HG03196 (cell line): ENCODE data around the gene ATG10.
"Not testable (repeated sequence)": the region's sequence is repeated elsewhere in the genome, so short reads cannot be mapped to it uniquely, and the experiment has no call there.

ENCODE experiments used
- ATAC-seq: cut with Tn5 transposase; IDR thresholded peaks from one replicate; pipeline ENCODE4 v1.9.1; 2021; ENCODE audit not compliant: unreplicated experiment

ATG10 gene

DNA sequence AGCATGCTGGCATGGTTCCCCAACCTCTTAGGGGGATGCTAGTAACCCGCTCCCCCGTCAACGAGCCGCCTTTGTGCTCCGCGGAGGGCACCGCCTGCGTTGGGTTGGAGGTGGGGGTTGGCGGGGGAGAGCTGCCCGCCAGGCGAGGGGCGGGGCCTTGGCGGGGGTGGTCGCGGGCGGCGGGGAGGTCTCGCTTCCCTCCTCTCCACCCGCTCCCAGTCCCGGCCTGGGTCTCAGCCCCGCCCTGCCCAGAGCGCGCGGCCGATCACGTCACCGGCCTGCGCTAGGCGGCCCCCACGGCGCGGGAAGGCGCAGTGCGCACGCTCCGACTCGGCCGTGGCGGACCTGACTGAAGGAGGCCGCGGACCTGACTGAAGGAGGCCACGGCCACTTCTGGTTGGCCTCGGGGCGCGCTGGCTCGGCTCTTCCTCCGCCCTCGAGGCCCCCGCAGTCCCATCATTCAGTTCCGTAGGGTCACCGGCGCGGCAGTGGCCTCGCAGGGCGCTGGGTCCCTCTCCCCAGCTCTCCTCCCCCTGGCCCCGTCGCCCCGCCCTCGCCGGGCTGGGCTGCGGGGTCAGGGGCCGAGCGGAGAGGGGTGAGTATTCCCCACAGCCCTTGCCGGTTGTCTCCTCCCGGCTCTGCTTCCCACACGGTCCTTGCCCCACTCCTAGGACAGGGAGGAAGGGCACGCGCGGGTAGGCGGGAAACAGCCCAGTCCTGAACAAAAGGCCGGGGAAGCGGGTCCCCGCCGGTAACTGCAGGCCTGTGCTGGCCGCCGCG lies at the start of gene ATG10:
Gene ATG10 (plus strand): TSS at position 312 of the 780 bp plus-strand sequence. CDS start 15,548 bp downstream, outside the sequence.
- ATAC-seq: peak; percentile 96

DNA sequence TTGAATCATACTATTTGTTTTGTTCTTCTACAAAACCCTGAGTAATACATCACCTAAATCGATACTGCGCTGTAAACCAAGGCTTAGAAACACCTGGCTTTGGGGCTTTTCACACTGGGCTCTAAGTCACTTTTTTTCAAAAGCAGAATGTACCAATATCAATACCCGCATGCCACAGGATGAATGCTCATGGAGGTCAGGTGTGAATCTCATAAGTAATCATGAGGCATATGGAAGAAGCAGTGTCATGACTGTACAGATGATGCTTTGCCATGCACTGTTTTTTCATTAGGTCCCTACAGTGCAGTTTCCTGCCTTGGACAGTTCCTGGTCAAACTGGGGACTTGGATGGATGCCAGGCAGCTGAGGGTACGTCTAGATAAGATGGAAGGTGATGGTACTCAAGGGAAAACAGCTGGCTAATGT lies 49.0 kb upstream of the ATG10 start:
- ATAC-seq: no peak

DNA sequence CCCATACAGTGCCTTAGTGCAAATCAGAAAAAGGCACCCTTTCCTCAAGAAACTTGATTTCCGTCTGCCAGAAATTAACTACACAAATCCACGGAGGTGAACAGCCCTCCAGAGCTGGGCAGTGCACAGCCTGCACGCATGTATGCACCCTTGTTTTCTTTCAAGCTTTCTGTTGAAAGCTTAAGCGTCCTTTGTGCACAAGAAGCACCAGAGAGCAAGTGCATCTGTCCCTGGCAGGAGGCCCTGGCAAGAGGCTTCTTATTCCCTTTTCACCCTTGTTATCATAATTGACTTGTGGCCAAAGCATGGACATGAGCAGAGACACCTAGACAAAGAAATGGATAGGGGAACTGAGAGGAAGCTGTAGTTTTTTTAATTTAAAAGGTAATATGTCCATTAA lies 47.4 kb upstream of the ATG10 start:
- no peak for ATAC-seq

DNA sequence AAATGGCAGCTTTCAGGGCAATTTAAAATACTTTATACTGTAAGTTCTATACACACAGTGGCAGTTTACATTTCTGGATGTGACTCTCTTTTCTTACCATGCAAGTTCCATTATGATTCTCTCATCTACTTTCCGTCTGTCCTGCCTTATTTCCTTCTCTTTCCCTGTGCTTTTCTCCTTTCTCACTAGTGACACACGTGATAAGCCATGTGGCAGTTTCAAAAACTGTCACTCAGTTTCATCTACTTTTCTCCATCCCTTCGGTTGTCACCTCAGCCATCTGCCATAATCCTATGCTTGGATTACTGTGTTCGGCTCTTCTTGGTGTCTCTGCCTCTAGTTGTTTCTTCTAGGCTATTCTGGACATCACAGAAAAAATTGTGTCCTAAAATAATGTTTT lies 46.8 kb upstream of the ATG10 start:
- no peak for ATAC-seq

DNA sequence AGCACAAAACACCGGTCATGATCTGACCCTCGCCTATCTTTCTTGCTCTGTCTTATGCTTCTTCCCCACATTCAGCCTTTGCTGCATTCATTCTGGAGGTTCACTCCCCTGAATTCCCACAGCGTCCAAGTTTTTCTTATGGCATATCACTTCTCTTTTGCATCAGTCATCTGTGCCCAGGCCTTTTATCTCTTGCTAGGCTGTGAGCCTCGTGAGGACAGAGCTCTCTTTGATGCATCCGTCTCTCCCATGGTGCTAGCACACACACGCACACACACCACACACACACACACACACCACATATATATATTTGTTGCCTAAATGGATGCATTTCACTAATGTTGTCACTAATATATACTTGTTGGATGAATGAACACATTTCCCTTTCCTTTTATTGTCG lies 45.8 kb upstream of the ATG10 start:
- no peak for ATAC-seq

DNA sequence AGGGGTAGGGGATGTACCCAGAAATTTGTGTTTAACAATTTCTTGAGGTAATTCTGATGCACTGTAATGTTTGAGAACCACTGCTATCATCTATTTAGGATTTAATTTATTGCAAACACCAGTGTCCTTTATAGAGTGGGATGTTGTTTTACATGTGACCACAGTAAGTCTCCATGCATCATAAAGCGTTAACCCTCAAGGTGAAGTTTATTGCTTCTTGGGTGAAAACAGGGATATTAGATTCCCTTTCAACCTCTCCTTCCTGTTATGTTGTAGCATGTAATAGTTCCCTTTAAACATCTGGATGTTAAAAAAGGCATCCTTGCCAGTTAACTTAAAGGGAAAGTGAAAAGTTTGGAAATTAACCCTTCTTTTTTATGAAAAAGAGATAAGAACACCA lies 35.8 kb upstream of the ATG10 start:
- ATAC-seq: no peak

DNA sequence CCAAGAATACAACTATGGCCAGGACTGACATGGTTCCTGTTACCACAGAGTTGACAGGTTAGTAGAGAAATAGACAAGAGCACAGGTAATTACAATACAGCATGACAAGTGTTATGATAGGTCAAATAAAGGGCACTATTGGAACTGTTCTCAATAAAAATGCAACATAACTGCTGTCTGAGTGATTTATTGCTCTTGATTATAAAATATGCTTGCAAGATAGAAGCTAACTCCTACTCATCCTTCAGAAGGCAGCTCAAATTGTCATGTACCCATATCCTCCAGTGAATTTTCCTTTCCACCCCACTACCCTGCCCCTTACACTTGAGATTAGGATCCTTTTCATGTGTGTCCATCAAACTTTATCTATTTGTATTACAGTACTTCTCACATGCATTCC lies 35.1 kb upstream of the ATG10 start:
- no peak for ATAC-seq

DNA sequence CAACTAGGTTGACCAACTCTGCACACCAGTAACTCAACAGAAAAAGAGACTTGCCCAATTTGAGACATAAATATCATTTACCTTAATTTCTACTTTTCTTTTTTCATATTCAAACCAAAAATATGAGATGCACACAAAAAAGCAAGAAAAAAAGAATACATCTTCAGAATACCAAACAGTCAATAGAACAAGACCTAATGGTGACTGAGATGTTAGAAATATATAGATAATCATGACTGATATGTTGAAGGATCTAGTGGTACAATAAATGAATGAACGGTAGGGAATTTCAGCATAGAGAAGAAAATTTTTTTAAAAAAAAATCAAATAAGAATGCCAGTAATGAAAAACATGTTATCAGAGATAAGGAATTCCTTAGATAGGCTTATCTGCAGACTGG lies 29.1 kb upstream of the ATG10 start:
- no peak for ATAC-seq

DNA sequence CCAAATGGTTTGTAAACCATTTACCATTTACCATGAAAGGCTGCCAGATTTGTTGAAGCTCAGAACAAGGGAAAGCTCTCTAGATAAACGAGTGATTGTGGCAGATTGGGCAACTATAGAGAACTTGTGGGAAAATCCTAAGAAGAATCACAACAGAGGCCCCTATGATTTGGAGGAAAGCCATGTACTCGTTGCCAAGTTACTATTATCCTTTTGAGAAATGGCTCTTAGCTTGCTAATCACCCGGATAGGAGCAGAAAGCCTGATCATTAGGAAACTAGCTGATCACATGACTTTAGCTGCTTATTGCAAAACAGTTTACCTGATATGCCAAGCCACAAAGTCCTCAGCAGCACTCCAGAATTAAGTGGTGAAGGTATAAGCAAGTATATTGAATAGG lies 23.5 kb upstream of the ATG10 start:
- no peak for ATAC-seq

DNA sequence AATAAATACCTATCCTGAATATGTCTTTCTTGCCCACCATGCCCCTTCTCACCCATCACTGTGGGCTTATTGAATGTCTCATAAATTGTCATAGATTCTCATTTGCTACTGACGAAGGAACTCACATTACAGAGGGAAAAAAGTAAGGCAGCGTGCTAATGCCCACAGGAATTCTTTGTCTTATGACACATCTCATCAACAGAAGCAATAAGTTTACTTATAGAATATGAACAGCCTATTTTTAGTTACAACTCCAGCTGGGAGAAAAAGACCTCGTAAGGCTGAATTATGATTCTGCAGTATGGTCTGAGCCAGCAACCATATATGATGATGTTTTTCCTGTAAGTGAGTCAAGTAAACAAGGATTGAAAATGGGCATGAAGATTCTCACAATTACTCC lies 22.4 kb upstream of the ATG10 start:
- no peak for ATAC-seq

DNA sequence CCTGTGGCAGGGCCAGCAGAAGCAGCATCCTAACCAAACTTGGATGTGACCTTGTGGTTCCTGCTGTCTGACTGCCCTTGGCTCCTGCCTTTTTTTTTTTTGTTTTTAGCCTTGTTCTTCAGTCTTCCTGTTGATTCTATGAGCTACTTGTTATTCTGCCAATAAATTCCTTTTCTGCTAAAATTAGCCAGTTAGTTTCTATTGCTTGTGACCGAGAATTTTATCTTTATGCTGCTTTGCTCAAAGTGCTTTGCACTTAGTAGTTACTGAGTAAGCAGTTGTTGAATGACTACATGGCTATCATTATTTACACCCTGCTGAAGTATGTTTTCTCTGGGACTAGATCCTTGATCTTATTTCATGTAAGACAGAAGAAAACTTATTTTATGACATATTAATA lies 20.8 kb upstream of the ATG10 start:
- ATAC-seq: no peak

DNA sequence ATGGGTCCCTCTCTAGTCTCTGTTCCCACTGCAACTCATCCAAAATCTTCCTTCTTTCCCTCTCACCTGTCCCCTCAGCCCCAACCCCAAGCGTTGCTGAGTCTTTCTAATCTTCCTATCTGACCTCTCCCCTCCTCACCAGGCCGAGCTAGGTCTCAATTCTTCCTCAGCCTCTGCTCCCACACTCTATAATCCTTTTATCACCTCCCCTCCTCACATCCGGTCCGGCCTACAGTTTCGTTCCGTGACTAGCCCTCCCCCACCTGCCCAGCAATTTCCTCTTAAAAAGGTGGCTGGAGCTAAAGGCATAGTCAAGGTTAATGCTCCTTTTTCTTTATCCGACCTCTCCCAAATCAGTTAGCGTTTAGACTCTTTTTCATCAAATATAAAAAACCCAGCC lies 17.0 kb upstream of the ATG10 start:
- ATAC-seq: not testable (repeated sequence)

DNA sequence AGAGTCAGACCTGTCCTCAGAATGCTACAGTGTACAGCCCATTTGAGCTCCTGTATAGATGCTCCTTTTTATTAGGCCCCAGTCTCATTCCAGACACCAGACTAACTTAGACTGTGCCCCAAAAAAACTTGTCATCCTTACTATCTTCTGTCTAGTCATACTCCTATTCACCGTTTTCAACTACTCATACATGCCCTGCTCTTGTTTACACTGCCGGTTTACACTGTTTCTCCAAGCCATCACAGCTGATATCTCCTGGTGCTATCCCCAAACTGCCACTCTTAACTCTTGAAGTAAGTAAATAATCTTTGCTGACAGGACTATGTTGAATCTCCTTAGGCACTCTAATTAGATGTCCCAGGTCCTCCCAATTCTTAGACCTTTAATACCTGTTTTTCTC lies 13.7 kb upstream of the ATG10 start:
- ATAC-seq: not testable (repeated sequence)

DNA sequence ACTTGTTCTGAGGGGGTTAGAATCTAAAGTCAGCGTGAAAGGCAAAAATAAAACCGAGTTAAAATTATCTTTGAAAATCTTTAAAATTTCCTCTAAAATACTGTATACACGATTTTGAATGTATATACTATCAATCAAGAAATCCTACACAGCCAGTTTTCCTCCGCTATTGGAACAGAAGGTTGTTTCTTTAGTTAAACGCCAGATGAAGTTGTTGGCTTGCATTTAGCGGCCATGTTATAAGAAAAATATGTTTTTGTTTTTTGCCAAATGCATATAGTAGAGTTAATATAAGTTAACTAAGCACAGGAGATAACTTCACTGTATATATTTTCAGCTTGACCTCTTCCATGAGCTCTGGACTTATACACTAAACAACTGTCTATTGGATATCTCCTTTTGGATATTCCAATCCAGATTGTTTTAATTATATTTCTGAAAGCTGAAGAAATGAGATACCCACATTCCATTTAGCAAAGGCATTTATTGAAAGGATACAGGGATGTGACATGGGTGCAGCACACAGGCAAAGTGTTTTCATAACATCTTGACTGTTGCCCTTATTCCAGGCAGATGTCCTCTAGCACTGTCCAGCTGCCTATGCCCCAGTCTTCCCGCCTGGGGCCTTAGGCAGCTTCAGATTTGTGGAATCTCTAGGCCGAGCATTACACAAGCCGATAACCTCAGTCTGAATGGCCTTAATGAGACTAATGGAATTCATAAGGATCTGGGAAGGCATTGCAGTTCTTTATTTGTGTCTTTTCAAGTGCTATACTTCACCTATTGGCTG lies 10.0 kb upstream of the ATG10 start:
- no peak for ATAC-seq

DNA sequence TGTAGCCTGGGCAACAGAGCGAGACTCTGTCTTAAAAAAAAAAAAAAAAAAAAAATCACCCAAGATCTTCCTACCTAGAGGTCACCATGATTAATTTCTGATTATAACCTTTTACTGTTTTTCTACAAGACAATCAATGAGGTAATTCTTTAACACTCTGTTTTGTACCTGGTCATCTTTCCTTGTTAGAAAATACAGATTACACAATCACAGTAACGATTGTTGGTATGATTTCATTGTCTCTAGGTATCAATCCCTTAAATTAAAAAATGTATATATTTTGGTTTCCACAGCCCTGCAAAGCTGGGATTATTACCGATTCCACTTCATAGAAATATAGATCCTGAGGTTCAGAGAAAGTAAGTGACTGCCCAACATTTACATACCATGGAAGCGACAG lies 8.3 kb upstream of the ATG10 start:
- no peak for ATAC-seq

DNA sequence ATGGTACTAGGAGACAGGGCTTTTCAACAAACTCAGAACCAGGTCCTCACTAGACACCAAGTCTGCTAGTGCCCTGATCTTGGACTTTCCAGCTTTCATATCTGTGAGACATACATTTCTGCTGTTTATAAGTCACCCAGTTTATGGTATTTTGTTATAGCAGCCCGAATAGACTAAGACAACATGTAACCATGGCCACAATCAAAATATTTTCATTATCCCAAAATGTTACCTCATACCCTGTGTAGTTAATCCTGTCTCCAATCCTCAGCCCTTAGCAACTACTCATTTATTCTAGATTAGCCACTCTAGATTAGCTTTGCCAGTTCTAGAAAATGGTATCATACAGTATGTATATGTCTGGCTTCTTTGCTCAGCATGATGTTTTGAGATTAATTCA lies 6.3 kb upstream of the ATG10 start:
- no peak for ATAC-seq

DNA sequence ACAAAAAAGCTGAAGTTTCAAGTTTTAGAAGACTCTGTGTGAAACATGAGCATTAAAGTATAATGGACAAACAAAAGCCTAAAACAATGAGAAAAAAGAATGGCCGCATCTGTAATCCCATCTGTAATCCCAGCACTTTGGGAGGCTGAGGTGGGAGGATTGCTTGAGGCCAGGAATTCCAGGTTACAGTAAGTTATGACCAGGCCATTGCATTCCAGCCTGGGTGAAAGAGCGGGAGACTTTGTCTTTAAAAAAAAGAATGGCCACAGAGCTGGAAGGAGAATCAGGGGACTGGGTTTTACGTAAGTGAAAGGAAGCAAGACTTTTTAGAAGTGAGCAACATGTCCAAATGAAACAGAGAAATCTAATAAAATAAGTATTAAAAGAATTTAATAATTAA lies 2.6 kb upstream of the ATG10 start:
- ATAC-seq: no peak

DNA sequence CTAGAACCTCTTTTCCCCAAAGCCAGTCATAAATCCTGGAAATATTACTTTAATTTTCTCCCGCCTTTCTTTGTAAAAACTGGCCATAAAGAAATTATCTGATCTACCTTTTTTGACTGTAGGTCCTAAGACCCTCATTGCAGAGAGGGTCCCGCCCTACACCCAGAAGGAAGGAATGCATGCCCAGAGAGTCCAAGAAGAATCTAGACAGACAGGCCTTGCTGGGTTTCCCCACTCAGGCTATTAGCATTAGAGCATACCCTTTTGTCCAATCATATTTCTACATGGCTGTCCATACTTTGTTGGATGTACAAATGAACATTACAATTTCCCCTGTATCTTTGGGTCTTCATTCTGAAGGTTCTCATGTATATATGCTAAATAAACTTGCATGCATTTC lies 1.9 kb upstream of the ATG10 start:
- ATAC-seq: no peak

DNA sequence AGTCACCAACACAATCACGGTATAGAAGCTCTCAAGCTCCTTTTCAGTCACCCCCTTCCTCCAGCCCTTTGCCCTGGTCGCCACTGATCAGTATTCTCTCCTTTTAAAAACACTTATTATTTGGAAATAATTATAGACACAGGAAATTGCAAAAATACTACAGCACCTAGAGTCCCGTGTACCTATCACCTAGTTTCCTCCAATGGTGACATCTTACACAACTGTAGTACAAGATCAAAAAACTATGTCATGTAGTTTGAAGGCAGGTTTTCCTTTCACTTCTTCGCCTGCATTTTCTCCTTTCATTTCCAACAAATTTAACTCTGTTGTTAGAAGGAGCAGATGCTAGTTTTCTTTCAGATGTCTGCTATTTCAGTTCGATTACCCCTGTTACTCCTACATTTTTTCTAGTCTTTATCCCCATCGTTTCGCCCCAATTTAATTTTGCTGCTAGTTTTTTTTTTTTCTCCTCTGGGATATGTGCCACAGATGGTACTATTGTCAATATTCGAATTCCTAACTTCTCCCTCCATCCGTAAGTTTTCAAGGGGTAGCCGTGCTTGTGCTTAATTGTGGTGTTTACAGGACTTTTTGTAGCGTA lies 612 bp upstream of the ATG10 start:
- no peak for ATAC-seq

DNA sequence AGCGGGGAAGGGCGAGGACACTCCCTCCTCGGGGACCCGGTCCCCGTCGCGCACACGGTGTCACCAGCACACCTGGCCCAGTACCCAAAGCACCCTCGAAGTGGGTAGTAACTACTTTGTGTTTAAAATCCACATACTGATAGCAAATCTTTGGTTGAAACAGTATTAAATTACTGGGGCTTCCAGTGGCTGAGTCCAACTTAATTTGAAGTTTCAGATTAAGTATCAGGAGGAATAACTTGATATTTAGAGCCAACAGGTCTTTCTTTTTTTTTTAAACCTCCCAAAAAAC lies 615 bp downstream of the ATG10 start:
- no peak for ATAC-seq

DNA sequence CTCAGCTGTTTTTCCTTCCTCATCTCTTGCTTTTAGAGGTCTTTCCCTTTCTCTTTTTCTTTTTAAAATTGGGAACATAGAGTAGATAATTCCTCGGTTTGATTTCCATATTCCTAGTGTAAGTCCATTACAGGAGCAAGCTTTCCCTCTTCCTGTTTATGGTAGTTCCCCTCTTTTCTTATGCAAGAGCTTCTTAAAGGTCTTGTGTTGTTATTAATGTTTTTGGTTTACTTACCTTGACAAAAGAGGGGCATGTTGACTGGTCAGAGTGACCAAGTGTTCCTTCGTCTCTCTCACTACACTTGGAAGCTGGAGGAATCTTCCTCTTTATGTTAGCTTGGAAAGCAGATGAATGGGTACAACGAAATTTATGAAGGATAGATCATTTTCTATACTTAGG lies 8.3 kb downstream of the ATG10 start:
- no peak for ATAC-seq

DNA sequence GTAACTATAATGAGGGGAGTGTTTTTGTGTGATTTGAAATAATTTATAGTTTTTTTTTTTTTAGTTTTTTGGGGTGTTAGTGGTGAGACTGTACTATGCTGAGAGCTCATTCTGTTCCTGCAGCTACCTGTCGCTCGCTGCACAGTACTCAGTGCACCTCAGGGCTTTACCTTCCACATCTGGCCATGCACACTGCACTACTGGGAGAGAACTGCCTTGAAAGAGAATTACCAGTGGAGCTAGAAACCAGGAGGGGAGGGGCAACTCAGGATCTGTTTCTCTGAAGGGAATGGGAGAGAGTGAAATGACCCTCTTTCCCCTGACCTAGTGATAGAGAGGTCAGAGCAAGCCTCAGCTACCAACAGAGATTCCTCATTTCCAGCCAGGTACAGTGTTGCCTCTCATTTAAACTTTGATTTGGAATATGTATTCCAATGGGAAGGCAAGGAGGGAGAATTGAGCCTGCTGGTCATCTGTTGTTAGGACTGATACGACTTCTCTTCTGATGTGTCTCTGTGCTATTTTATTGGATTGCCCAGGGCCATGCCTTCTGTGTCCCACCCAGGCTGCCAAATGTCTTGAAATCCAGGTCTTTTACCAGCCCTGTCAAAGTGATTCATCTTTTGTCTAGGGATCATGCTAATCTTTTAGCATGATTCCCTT lies 8.9 kb downstream of the ATG10 start:
- ATAC-seq: no peak
